Rectal smooth muscle tissue (tissue), 1 donor: ENCODE results near the gene MINDY4B.

Experiments used
- H3K27ac ChIP-seq: one replicate; pipeline ENCODE4 v1.7.0; 2013; ENCODE audit warnings: low read depth, low read length, inconsistent platforms
- H3K27me3 ChIP-seq: one replicate; pipeline ENCODE4 v1.7.0; 2013; ENCODE audit warnings: low read length; ENCODE audit not compliant: control insufficient read depth, insufficient read depth
- H3K36me3 ChIP-seq: one replicate; pipeline ENCODE4 v1.7.0; 2013; ENCODE audit warnings: low read length; ENCODE audit not compliant: control insufficient read depth, insufficient read depth
- H3K4me1 ChIP-seq: one replicate; pipeline ENCODE4 v1.7.0; 2013; ENCODE audit warnings: low read length; ENCODE audit not compliant: control insufficient read depth, insufficient read depth
- H3K4me3 ChIP-seq: one replicate; pipeline ENCODE4 v1.7.0; 2013; ENCODE audit warnings: low read length
- H3K9ac ChIP-seq: one replicate; pipeline ENCODE4 v1.7.0; 2013; ENCODE audit warnings: low read length

MINDY4B gene

GRCh38 chr3:150905339-150905738 lies at the start of gene MINDY4B:
Gene MINDY4B (minus strand): TSS chr3:150905439. CDS start chr3:150905439, 0 bp downstream.
- Histone ChIP-seq H3K4me3 (no peak within 1 kb of the TSS), H3K27me3 (no peaks in the 10 kb centered on the region), H3K9ac (no peak within 1 kb of the TSS), H3K4me1 (no peaks in the 10 kb centered on the region), H3K36me3 (no peaks in the 10 kb centered on the region), H3K27ac (no peak within 1 kb of the TSS)

DNA sequence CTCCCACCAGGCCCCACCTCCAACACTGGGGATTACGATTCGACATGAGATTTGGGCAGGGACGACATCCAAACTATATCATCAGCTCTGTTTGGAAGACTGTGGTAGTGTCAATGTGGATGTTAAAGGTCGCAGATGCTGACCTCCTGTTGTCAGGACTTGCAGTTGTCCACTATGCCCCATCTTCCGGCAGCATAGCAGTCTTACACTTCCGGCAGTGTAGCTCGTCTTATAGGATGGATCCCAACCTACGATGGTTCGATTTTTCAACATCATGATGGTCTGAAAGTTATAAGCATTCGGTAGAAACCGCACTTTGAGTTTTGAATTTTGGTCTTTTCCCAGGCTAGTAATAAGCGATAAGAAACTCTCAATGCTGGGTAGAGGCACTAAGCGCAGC lies 46.7 kb upstream of the MINDY4B start:
- H3K36me3 ChIP-seq, result no peaks in the 10 kb centered on the region
- H3K27ac ChIP-seq, result no peak overlapping the region
- H3K4me3 ChIP-seq, result no peak overlapping the region
- no peak overlapping the region for H3K9ac ChIP-seq
- H3K27me3 ChIP-seq, result no peaks in the 10 kb centered on the region
- H3K4me1 ChIP-seq, result no peaks in the 10 kb centered on the region

GRCh38 chr3:150945226-150946032 lies 40.2 kb upstream of the MINDY4B start:
- no peaks in the 10 kb centered on the region for H3K27me3 ChIP-seq
- no peak overlapping the region for H3K4me3 ChIP-seq
- H3K36me3 ChIP-seq, result no peaks in the 10 kb centered on the region
- no peaks in the 10 kb centered on the region for H3K4me1 ChIP-seq
- no peak overlapping the region for H3K27ac ChIP-seq
- H3K9ac ChIP-seq, result no peak overlapping the region

DNA sequence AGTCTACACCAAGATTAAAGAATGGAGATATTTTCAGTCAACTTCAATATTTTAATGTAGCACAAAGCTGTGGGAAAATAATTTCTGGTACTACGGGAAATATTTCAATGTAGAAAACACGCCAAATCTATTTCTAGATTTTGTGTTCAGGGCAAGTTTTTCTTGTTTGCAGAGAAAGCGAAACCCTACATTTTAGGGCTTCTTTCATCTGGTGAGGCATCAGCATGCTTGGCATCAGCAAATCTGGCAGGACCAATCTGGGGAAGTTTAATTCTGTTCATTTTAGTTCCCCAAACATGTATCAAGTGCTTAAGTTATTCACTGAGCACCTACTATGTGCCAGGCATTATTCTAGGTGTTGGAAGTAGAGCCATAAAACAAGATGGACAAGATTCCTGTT lies 37.0 kb upstream of the MINDY4B start:
- no peak overlapping the region for H3K9ac ChIP-seq
- H3K4me3 ChIP-seq, result no peak overlapping the region
- no peaks in the 10 kb centered on the region for H3K27me3 ChIP-seq
- H3K4me1 ChIP-seq, result no peaks in the 10 kb centered on the region
- no peaks in the 10 kb centered on the region for H3K36me3 ChIP-seq
- H3K27ac ChIP-seq, result no peak overlapping the region

DNA sequence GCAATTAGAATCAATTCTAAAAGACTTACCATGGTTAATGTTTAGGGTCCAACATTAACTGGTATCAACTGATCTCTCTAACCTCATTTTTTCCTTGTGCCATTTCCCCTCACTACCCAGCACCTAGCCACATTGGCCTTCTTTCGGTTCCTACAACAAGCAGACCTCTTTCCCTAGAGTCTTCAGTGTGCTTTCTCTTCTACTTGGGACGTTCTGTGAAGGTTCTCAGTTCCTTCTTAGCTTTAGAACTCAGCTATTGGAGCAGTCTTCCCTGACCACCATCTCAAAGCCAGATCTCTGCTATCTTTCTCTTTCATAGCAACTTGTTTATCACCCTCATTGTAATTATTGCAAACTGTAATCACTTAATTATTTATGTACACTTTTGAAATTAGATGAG lies 31.5 kb upstream of the MINDY4B start:
- Histone ChIP-seq H3K36me3 (no peaks in the 10 kb centered on the region), H3K4me3 (no peak overlapping the region), H3K27me3 (no peaks in the 10 kb centered on the region), H3K9ac (no peak overlapping the region), H3K27ac (no peak overlapping the region), H3K4me1 (no peaks in the 10 kb centered on the region)

GRCh38 chr3:150933473-150933995 lies 28.3 kb upstream of the MINDY4B start:
- Histone ChIP-seq H3K4me1 (no peaks in the 10 kb centered on the region), H3K9ac (no peak overlapping the region), H3K4me3 (no peak overlapping the region), H3K27me3 (no peaks in the 10 kb centered on the region), H3K27ac (no peak overlapping the region), H3K36me3 (no peaks in the 10 kb centered on the region)

- Histone ChIP-seq H3K4me1 (no peaks in the 10 kb centered on the region), H3K36me3 (no peaks in the 10 kb centered on the region), H3K27ac (no peak overlapping the region), H3K9ac (no peak overlapping the region), H3K4me3 (no peak overlapping the region), H3K27me3 (no peaks in the 10 kb centered on the region)
Measured at GRCh38 chr3:150931745-150932144, 26.5 kb upstream of the MINDY4B start.

DNA sequence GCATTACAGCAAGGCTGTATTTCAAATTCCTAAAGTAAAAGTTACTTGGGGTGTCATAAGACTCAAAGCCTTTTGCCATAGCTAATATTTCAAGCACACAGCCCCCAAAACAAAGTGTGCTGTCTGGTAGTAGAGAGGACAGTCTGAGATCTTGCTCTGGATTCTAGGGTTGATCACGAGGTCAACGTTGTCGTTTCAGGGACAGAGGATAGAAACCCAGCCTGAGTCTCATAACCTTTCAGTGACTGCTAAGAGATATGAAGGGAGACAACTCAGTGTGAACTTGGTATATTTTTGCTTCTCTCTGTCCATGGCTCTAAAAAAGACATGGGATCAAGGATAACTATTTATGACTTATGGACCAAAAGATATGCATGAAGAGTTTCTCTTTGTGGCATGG lies 25.6 kb upstream of the MINDY4B start:
- H3K36me3 ChIP-seq, result no peaks in the 10 kb centered on the region
- no peak overlapping the region for H3K4me3 ChIP-seq
- no peak overlapping the region for H3K9ac ChIP-seq
- H3K27ac ChIP-seq, result no peak overlapping the region
- H3K4me1 ChIP-seq, result no peaks in the 10 kb centered on the region
- H3K27me3 ChIP-seq, result no peaks in the 10 kb centered on the region

GRCh38 chr3:150928234-150928633 lies 23.0 kb upstream of the MINDY4B start:
- Histone ChIP-seq H3K9ac (no peak overlapping the region), H3K4me3 (no peak overlapping the region), H3K4me1 (no peaks in the 10 kb centered on the region), H3K27me3 (no peaks in the 10 kb centered on the region), H3K36me3 (no peaks in the 10 kb centered on the region), H3K27ac (no peak overlapping the region)

DNA sequence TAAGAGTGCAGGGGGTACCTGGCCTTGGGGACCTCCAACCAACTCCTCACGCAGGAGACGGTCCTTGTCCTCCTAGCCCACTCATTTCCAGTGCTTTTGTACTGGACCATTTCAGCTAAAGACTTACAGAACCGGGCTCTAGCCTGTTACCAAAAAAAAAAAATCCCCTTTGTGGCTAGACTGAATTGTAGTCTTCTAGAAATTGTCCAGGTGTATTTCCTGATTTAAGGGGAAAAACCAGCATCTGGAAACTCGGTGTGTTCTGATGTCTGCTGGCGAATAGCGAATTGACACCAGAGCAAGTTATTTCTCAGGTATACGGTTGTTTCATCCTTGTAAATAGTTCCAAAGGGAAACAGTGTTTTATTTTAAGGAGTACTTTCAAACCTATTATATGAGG lies 21.1 kb upstream of the MINDY4B start:
- H3K4me1 ChIP-seq, result no peaks in the 10 kb centered on the region
- H3K36me3 ChIP-seq, result no peaks in the 10 kb centered on the region
- H3K9ac ChIP-seq, result no peak overlapping the region
- H3K4me3 ChIP-seq, result no peak overlapping the region
- H3K27ac ChIP-seq, result no peak overlapping the region
- no peaks in the 10 kb centered on the region for H3K27me3 ChIP-seq

DNA sequence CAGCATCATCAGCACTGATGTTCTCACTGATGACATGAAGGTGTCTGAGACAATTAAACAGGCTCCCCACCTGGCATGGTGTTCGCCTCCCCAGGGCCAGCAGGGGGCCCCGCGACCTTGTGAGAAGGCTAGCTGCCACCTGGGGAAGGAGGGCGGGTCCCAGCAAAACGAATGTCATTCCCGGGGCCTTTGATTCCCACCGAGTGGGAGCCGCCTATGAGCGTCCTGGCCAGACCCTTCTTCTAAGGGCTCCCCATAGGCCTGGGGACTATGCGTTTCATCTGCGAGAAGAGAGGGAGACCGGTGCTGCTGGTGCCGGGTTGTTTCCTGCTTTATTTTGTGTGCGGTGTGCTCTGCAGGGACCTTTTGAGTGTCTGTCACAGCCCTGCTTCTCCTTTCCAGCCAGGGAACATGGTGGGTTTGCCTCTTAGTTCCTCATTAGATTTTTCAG lies 20.5 kb upstream of the MINDY4B start:
- Histone ChIP-seq H3K27me3 (no peaks in the 10 kb centered on the region), H3K4me1 (no peaks in the 10 kb centered on the region), H3K27ac (no peak overlapping the region), H3K4me3 (no peak overlapping the region), H3K36me3 (no peaks in the 10 kb centered on the region), H3K9ac (no peak overlapping the region)

GRCh38 chr3:150922611-150923010 lies 17.4 kb upstream of the MINDY4B start:
- H3K36me3 ChIP-seq, result no peaks in the 10 kb centered on the region
- H3K4me3 ChIP-seq, result no peak overlapping the region
- no peaks in the 10 kb centered on the region for H3K27me3 ChIP-seq
- H3K9ac ChIP-seq, result no peak overlapping the region
- no peak overlapping the region for H3K27ac ChIP-seq
- no peaks in the 10 kb centered on the region for H3K4me1 ChIP-seq

DNA sequence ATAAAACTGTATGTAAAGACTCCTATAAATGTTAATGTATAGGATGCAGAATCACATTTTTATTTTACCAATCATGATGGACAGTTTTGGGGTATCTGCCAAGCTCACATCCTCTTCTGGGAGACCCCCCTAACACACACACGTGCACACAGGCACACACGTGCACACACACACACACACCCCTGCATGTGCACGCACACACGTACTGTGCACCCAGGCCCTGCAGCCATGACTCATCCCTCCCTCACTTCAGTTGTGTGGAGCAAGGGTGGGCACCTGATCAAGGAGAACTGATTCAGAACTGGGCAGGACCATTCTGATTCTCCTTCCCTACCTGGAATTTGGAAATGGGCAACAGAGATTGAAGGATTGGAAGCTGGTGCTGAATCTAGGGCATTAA lies 16.0 kb upstream of the MINDY4B start:
- H3K4me1 ChIP-seq, result no peaks in the 10 kb centered on the region
- no peak overlapping the region for H3K27ac ChIP-seq
- no peak overlapping the region for H3K9ac ChIP-seq
- H3K4me3 ChIP-seq, result no peak overlapping the region
- H3K36me3 ChIP-seq, result no peaks in the 10 kb centered on the region
- no peaks in the 10 kb centered on the region for H3K27me3 ChIP-seq
